ENCODE measurements around the gene TCHH.
"Not testable (repeated sequence)": the region's sequence is repeated elsewhere in the genome, so short reads cannot be mapped to it uniquely, and the experiment has no call there.

The TCHH gene

GRCh38 chr1:152112101-152112884 lies 3.0 kb downstream of the TCHH start:
- DNase-seq = no peak

- DNase-seq = no peak
These were observed 3.7 kb downstream of the TCHH start for GRCh38 chr1:152111515-152111968.

GRCh38 chr1:152110860-152111514 lies 4.3 kb downstream of the TCHH start:
- no peak for DNase-seq

GRCh38 chr1:152110365-152110859 lies 4.8 kb downstream of the TCHH start:
- no peak for DNase-seq

GRCh38 chr1:152109998-152110294 lies 5.3 kb downstream of the TCHH start:
- DNase-seq = no peak

GRCh38 chr1:152109231-152109997 lies 5.8 kb downstream of the TCHH start:
- no peak for DNase-seq

GRCh38 chr1:152108882-152109222 lies 6.4 kb downstream of the TCHH start:
- no peak for DNase-seq

GRCh38 chr1:152107984-152108881 lies 7.0 kb downstream of the TCHH start:
- no peak for DNase-seq

- DNase-seq = no peak
These were observed 7.9 kb downstream of the TCHH start for GRCh38 chr1:152107031-152107983.

- DNase-seq = no peak
These were observed 10.4 kb downstream of the TCHH start for GRCh38 chr1:152104854-152105253.

- DNase-seq = no peak
These were observed 18.3 kb downstream of the TCHH start for GRCh38 chr1:152096931-152097330.

- DNase-seq = no peak
These were observed 26.1 kb downstream of the TCHH start, which contains the start of gene TCHHL1 for GRCh38 chr1:152089014-152089674. TSS of gene TCHHL1 (minus strand) at chr1:152089064. CDS start at chr1:152088143, 921 bp downstream.

GRCh38 chr1:152086760-152087159 lies 28.5 kb downstream of the TCHH start:
- no peak for DNase-seq

GRCh38 chr1:152084853-152085252 lies 30.4 kb downstream of the TCHH start:
- DNase-seq = no peak

- DNase-seq = not testable (repeated sequence)
These were observed 34.2 kb downstream of the TCHH start for GRCh38 chr1:152081026-152081425.

GRCh38 chr1:152080494-152080893 lies 34.8 kb downstream of the TCHH start:
- DNase-seq = not testable (repeated sequence)

GRCh38 chr1:152078831-152079441 lies 36.3 kb downstream of the TCHH start:
- DNase-seq = no peak

GRCh38 chr1:152072311-152072710 lies 42.9 kb downstream of the TCHH start:
- no peak for DNase-seq

GRCh38 chr1:152071123-152071522 lies 44.1 kb downstream of the TCHH start:
- DNase-seq = no peak

GRCh38 chr1:152067929-152068328 lies 47.3 kb downstream of the TCHH start:
- DNase-seq = no peak
